Ovary (tissue), 9 donors: ENCODE results near the gene MYO9A. TPM values are rescaled to one million over a fixed set of nuclear protein-coding genes. Genes with fewer than 3 reads are reported as not detected.

Experiments used
- DNase-seq, 5 donors: peaks; one replicate each; pipeline ENCODE4 v3.0.0-alpha.2; 2019 to 2020
- H3K27ac ChIP-seq, 2 donors: fragments of 200-600 bp; one replicate each; pipeline versions ENCODE4 v1.5.1 to v1.8.0; 2019 to 2022
- H3K27me3 ChIP-seq: fragments of 200-600 bp; one replicate; pipeline ENCODE4 v1.8.0; 2022
- H3K36me3 ChIP-seq: fragments of 200-600 bp; sonication (generic); one replicate; pipeline ENCODE4 v1.5.1; 2019
- H3K4me1 ChIP-seq: one replicate; pipeline ENCODE4 v1.8.1; 2013; ENCODE audit warnings: mild to moderate bottlenecking, moderate library complexity; ENCODE audit not compliant: insufficient read depth
- H3K4me3 ChIP-seq: fragments of 200-600 bp; sonication (generic); one replicate; pipeline ENCODE4 v1.5.1; 2017
- H3K9me3 ChIP-seq, 2 donors: fragments of 200-600 bp in 1 of 2; sonication (generic) in 1 of 2; one replicate each; pipeline versions ENCODE4 v1.5.1 to v1.8.1; 2013 to 2019; ENCODE audit warnings: mild to moderate bottlenecking in 1 of 2, moderate library complexity in 1 of 2
- EP300 ChIP-seq: sonication (generic); formaldehyde crosslinking; IDR thresholded peaks from one replicate; pipeline ENCODE4 v1.6.1; 2017; ENCODE audit warnings: antibody characterized with exemption
- POLR2A ChIP-seq: fragments of 450-650 bp; IDR thresholded peaks from one replicate; pipeline ENCODE4 v1.6.1; 2017; ENCODE audit warnings: antibody characterized with exemption, mild to moderate bottlenecking, moderate library complexity
- WGBS, 3 donors: extraction: QIAGEN DNeasy Blood & Tissue Kit in 1 of 3; methylation state at CpG; one replicate each; pipeline versions ENCODE4 v1.1.5 to v1.1.7; 2013 to 2017; 5-methylcytosine and 5-hydroxymethylcytosine counted together
- intact Hi-C, 4 donors: fragments of 100-400 bp; cut with DNase I; formaldehyde crosslinking; loops; one replicate each; pipeline versions ENCODE4 v1.11.0 to v1.15.1; 2022 to 2023
- polyA plus RNA-seq, 2 donors: library from polyadenylated mRNA; stranded (reverse); fragments of 200-250 nt in 1 of 2; fragments of 350-450 nt in 1 of 2; fragmentation: Illumina TruSeq in 1 of 2; extraction: RNeasy Lipid Tissue Mini Kit (QIAGEN cat#74804) in 1 of 2; gene quantifications; one replicate each; pipeline ENCODE4 v1.2.3, GENCODE V29; 2013 to 2014
- total RNA-seq, 7 donors: library from RNA; depleted of rRNA in 2 of 7; stranded (reverse); fragments of >200 nt in 2 of 7; fragmentation: NEBNext Ultra II Directional in 3 of 7; extraction: Animal tissue kit (Norgen Biotek cat#: 25700) in 3 of 7; gene quantifications; one replicate each; pipeline versions ENCODE4 v1.1.0 to v1.2.4, GENCODE V29; 2016 to 2023
- TF ChIP-seq, protein P1 (sequence below), 3 donors: fragments of 450-650 bp in 2 of 3; fragments of 200-600 bp in 1 of 3; IDR thresholded peaks; one replicate each; pipeline versions ENCODE4 v1.5.1 to v1.8.0; 2016 to 2022; ENCODE audit warnings: antibody characterized with exemption in 3 of 3, mild to moderate bottlenecking in 1 of 3
- donor health status: DM: no; HTN: no; CAD: no; lungs with moderate emphysema.
- donor health status: DM: no; HTN: no; CAD: no.
- donor health status: Bipolar disorder and iron deficiency.
- donor health status: DM: yes; HTN: yes; CAD: no.
- donor health status: DM: no; HTN: no; CAD: no.
- donor health status: DM: yes; HTN: yes; CAD: no.

Gene MYO9A
- total and polyA plus RNA-seq, 9 donors = 8.1 to 71.6 (median 57.2) TPM

DNA sequence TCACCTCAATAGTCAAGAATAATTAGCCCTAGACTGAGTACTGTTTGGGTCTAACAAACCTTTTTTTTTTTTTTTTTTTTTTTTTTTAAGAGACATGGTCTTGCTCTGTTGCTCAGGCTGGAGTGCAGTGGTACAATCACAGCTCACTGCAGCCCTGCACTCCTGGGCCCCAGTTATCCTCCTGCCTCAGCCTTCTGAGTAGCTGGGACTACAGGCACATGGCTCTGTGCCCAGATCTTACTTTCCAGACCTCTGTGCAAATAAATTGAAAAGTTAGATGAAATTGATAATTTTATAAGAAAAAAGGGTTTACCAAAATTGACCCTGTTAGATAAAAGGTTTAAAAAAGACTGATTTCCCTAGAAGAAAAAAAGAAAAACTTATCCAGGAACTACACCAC is 228.6 kb downstream of the MYO9A start:
- no peak for DNase-seq
- no peaks in the 10 kb centered on the region for H3K36me3 ChIP-seq
- intact Hi-C loops = no loop called here
- H3K27me3 ChIP-seq = no peaks in the 10 kb centered on the region
- no peaks in the 10 kb centered on the region for H3K4me1 ChIP-seq
- H3K9me3 ChIP-seq = no peaks in the 10 kb centered on the region
- TF ChIP-seq EP300 (no peak), POLR2A (no peak)
- TF ChIP-seq, protein P1, sequence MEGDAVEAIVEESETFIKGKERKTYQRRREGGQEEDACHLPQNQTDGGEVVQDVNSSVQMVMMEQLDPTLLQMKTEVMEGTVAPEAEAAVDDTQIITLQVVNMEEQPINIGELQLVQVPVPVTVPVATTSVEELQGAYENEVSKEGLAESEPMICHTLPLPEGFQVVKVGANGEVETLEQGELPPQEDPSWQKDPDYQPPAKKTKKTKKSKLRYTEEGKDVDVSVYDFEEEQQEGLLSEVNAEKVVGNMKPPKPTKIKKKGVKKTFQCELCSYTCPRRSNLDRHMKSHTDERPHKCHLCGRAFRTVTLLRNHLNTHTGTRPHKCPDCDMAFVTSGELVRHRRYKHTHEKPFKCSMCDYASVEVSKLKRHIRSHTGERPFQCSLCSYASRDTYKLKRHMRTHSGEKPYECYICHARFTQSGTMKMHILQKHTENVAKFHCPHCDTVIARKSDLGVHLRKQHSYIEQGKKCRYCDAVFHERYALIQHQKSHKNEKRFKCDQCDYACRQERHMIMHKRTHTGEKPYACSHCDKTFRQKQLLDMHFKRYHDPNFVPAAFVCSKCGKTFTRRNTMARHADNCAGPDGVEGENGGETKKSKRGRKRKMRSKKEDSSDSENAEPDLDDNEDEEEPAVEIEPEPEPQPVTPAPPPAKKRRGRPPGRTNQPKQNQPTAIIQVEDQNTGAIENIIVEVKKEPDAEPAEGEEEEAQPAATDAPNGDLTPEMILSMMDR (IDR thresholded peaks at IDR 0.05) = no peak
- no peak overlapping the region for H3K27ac ChIP-seq
- no peak overlapping the region for H3K4me3 ChIP-seq

DNA sequence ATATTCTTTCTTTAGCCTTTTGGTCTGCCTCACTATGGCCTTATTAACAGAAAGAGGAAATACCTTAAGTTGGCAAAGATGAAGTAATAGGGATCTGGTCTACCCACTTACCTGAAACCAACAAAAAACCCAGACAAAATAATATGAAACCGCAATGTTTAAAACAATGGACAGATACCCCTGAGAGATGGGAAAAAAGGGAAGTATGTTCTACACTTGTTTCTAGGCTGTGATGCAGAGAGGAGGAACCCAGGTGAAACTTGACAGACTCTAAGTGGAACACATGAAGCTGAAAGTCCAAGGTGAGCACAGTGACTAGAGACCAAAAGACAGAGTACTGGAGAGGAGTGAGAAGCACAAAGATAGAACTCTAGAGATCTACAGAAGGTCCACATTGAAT is 229.2 kb downstream of the MYO9A start:
- Histone ChIP-seq H3K4me1 (no peaks in the 10 kb centered on the region), H3K27me3 (no peaks in the 10 kb centered on the region), H3K36me3 (no peaks in the 10 kb centered on the region), H3K27ac (no peak overlapping the region), H3K4me3 (no peak overlapping the region), H3K9me3 (no peaks in the 10 kb centered on the region)
- DNase-seq = no peak
- intact Hi-C loops = no loop called here
- no peak for TF ChIP-seq POLR2A
- TF ChIP-seq EP300 = no peak
- TF ChIP-seq, protein P1 (IDR thresholded peaks at IDR 0.05) = no peak
- 96 to 98% (median 97%) methylated on average over 1 of the region's 1 CpG for WGBS, 3 donors

- H3K9me3 ChIP-seq = no peaks in the 10 kb centered on the region
- no peak for DNase-seq
- no peak overlapping the region for H3K27ac ChIP-seq
- intact Hi-C loops = no loop called here
- TF ChIP-seq EP300 (no peak), POLR2A (no peak)
- TF ChIP-seq, protein P1 (IDR thresholded peaks at IDR 0.05) = no peak
- H3K4me3 ChIP-seq = no peak overlapping the region
- no peaks in the 10 kb centered on the region for H3K36me3 ChIP-seq
- H3K4me1 ChIP-seq = no peaks in the 10 kb centered on the region
- WGBS, 3 donors = 93 to 95% (median 93%) methylated on average over 6 of the region's 6 CpGs
- no peaks in the 10 kb centered on the region for H3K27me3 ChIP-seq
Measured at GRCh38 chr15:71885390-71885789, 232.6 kb downstream of the MYO9A start.

- H3K27me3 ChIP-seq = no peaks in the 10 kb centered on the region
- H3K36me3 ChIP-seq = no peaks in the 10 kb centered on the region
- H3K4me1 ChIP-seq = no peaks in the 10 kb centered on the region
- no peak overlapping the region for H3K27ac ChIP-seq
- TF ChIP-seq POLR2A (no peak), EP300 (no peak)
- TF ChIP-seq, protein P1 (IDR thresholded peaks at IDR 0.05) = no peak
- H3K4me3 ChIP-seq = no peak overlapping the region
- H3K9me3 ChIP-seq = no peaks in the 10 kb centered on the region
- intact Hi-C loops = no loop called here
- WGBS, 3 donors = 97 to 98% (median 98%) methylated on average over 1 of the region's 1 CpG
- DNase-seq = no peak
Measured at GRCh38 chr15:71883447-71883846, 234.5 kb downstream of the MYO9A start.

DNA sequence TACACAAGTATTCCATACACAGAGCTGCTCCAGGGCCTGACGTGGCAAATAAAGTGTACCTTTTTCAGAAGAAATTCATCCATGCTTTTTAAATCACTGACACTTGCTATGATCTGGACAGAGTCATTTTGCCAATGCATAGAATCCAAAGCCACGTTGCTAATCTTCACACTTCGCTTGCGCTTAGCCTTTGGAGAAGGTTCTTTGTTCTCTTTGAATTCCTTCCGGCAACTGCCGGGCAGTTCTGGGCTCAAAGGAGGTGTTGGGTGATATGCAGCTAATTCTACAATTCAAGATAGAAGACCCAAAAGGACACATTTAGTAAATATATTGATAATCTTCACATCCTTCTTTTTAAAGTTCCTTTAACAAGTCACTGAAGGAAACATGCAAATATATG is 237.7 kb downstream of the MYO9A start:
- no peaks in the 10 kb centered on the region for H3K36me3 ChIP-seq
- no peak for DNase-seq
- H3K4me1 ChIP-seq = no peaks in the 10 kb centered on the region
- H3K27ac ChIP-seq = no peak overlapping the region
- 88 to 92% (median 90%) methylated on average over 6 of the region's 6 CpGs for WGBS, 3 donors
- no peak overlapping the region for H3K4me3 ChIP-seq
- H3K9me3 ChIP-seq = no peaks in the 10 kb centered on the region
- intact Hi-C loops = no loop called here
- TF ChIP-seq EP300 = no peak
- TF ChIP-seq, protein P1 (IDR thresholded peaks at IDR 0.05) = no peak
- no peak for TF ChIP-seq POLR2A
- H3K27me3 ChIP-seq = no peaks in the 10 kb centered on the region
